ENCODE results near the gene DAB2IP.

DNA sequence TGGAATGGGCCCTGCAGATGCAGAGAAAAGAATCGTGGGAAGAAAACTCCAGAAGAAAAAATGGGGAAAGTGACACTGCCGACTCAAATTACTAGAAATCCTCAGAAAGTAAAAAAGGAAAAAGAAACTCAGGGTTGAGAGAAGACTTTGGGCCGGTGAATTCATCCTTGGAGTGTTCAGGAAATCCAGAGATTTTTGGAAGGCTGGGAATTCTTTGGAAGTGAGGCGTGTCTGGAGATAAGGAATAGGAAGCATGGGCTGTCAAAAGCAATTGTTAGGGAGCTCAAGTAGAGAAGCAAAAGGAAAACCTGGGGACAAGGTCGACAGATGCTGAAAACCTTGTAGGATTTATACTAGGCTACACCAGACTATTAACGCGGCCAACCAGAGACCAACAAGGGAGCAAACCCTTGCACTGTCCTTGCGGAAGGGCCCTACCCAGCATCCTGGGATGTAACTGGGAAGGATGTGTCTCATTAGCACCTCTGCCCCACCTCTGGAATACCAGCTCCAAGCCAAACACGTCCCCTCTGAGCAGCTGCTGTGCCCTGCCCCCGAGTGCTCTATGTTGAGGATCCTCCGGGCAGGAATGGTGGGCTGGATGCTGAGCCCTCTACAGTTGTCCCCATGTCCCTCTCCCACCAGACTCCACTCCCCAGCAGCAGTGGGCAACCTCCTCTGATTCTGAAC, 11.6 kb downstream of the DAB2IP start:
- no peak for TF ChIP-seq POLR2A (IDR thresholded peaks at IDR 0.05)
- TF ChIP-seq, protein P1, sequence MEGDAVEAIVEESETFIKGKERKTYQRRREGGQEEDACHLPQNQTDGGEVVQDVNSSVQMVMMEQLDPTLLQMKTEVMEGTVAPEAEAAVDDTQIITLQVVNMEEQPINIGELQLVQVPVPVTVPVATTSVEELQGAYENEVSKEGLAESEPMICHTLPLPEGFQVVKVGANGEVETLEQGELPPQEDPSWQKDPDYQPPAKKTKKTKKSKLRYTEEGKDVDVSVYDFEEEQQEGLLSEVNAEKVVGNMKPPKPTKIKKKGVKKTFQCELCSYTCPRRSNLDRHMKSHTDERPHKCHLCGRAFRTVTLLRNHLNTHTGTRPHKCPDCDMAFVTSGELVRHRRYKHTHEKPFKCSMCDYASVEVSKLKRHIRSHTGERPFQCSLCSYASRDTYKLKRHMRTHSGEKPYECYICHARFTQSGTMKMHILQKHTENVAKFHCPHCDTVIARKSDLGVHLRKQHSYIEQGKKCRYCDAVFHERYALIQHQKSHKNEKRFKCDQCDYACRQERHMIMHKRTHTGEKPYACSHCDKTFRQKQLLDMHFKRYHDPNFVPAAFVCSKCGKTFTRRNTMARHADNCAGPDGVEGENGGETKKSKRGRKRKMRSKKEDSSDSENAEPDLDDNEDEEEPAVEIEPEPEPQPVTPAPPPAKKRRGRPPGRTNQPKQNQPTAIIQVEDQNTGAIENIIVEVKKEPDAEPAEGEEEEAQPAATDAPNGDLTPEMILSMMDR (IDR thresholded peaks at IDR 0.05) = no peak
